Liver (tissue), 9 donors: ENCODE results near the gene CEP135. TPM values are rescaled to one million over a fixed set of nuclear protein-coding genes. Genes with fewer than 3 reads are reported as not detected.

Source experiments
- DNase-seq: peaks from one replicate; pipeline ENCODE4 v3.0.0-alpha.2; 2017; ENCODE audit warnings: low spot score
- H3K27ac ChIP-seq, 2 donors: one replicate each; pipeline ENCODE4 v1.7.0; 2013; ENCODE audit warnings: inconsistent platforms in 2 of 2, low read length in 2 of 2, control low read depth in 1 of 2, low read depth in 1 of 2, mild to moderate bottlenecking in 1 of 2
- H3K27me3 ChIP-seq, 4 donors: one replicate each; pipeline versions ENCODE4 v1.6.1 to v1.7.0; 2013; ENCODE audit warnings: low read length in 3 of 4, inconsistent platforms in 1 of 4, mild to moderate bottlenecking in 1 of 4, moderate library complexity in 1 of 4; ENCODE audit not compliant: control insufficient read depth in 4 of 4, insufficient read depth in 4 of 4
- H3K36me3 ChIP-seq, 4 donors: one replicate each; pipeline versions ENCODE4 v1.6.1 to v1.7.0; 2013; ENCODE audit warnings: low read length in 3 of 4, mild to moderate bottlenecking in 3 of 4, low read depth in 1 of 4, moderate library complexity in 1 of 4; ENCODE audit not compliant: control insufficient read depth in 4 of 4, insufficient read depth in 3 of 4
- H3K4me1 ChIP-seq, 4 donors: one replicate each; pipeline versions ENCODE4 v1.6.1 to v1.7.0; 2013; ENCODE audit warnings: low read length in 3 of 4, mild to moderate bottlenecking in 3 of 4, moderate library complexity in 1 of 4; ENCODE audit not compliant: control insufficient read depth in 4 of 4, insufficient read depth in 4 of 4
- H3K4me3 ChIP-seq, 3 donors: one replicate each; pipeline versions ENCODE4 v1.6.1 to v1.7.0; 2013; ENCODE audit warnings: low read length in 3 of 3, control low read depth in 1 of 3, low read depth in 1 of 3, mild to moderate bottlenecking in 1 of 3
- H3K9ac ChIP-seq, 2 donors: one replicate each; pipeline ENCODE4 v1.7.0; 2013; ENCODE audit warnings: low read length in 2 of 2, mild to moderate bottlenecking in 2 of 2, moderate library complexity in 2 of 2, control low read depth in 1 of 2, low read depth in 1 of 2
- H3K9me3 ChIP-seq, 4 donors: one replicate each; pipeline versions ENCODE4 v1.6.1 to v1.7.0; 2013; ENCODE audit warnings: low read length in 3 of 4; ENCODE audit not compliant: control insufficient read depth in 4 of 4
- CTCF ChIP-seq: fragments of 150-350 bp; IDR thresholded peaks from 2 replicates; pipeline ENCODE4 v1.5.1; 2017; ENCODE audit warnings: improper control_type of control experiment, low read depth, low read length; ENCODE audit not compliant: missing input control
- EGR1 ChIP-seq, 2 donors: IDR thresholded peaks; 2 replicates each; pipeline ENCODE4 v1.6.1; 2016 to 2018; ENCODE audit warnings: antibody characterized with exemption in 2 of 2, low read depth in 2 of 2
- FOXA1 ChIP-seq: IDR thresholded peaks from 2 replicates; pipeline ENCODE4 v1.6.1; 2016; ENCODE audit warnings: antibody characterized with exemption
- GABPA ChIP-seq, 2 donors: IDR thresholded peaks in 1 of 2; conservative IDR thresholded peaks in 1 of 2; 2 replicates each; pipeline ENCODE4 v1.6.1; 2016; ENCODE audit warnings: antibody characterized with exemption in 2 of 2, mild to moderate bottlenecking in 1 of 2, moderate library complexity in 1 of 2
- HNF4A ChIP-seq, 2 donors: conservative IDR thresholded peaks; 2 replicates each; pipeline ENCODE4 v1.6.1; 2016; ENCODE audit warnings: antibody characterized with exemption in 2 of 2, mild to moderate bottlenecking in 2 of 2
- JUND ChIP-seq, 2 donors: IDR thresholded peaks; 2 replicates each; pipeline ENCODE4 v1.6.1; 2016; ENCODE audit warnings: antibody characterized with exemption in 2 of 2
- NR2F2 ChIP-seq: IDR thresholded peaks from 2 replicates; pipeline ENCODE4 v1.6.1; 2016; ENCODE audit warnings: antibody characterized with exemption
- RAD21 ChIP-seq, 2 donors: IDR thresholded peaks; 2 replicates each; pipeline ENCODE4 v1.6.1; 2016; ENCODE audit warnings: antibody characterized with exemption in 2 of 2, mild to moderate bottlenecking in 2 of 2
- RXRA ChIP-seq, 2 donors: IDR thresholded peaks; 2 replicates each; pipeline ENCODE4 v1.6.1; 2017 to 2018; ENCODE audit warnings: antibody characterized with exemption in 2 of 2, mild to moderate bottlenecking in 1 of 2
- YY1 ChIP-seq: IDR thresholded peaks from 2 replicates; pipeline ENCODE4 v1.6.1; 2016; ENCODE audit warnings: antibody characterized with exemption, mild to moderate bottlenecking
- ZBTB33 ChIP-seq: IDR thresholded peaks from 2 replicates; pipeline ENCODE4 v1.6.1; 2016; ENCODE audit warnings: antibody characterized with exemption
- WGBS: extraction: QIAGEN DNeasy Blood & Tissue Kit; methylation state at CpG from one replicate; pipeline ENCODE4 v1.1.7; 2013; 5-methylcytosine and 5-hydroxymethylcytosine counted together
- polyA plus RNA-seq, 2 donors: library from polyadenylated mRNA; stranded (reverse) in 1 of 2; unstranded in 1 of 2; fragments of 200-250 nt in 1 of 2; fragments of >200 nt in 1 of 2; fragmentation: Nextera tagmentation in 1 of 2; extraction: Ambion mirVana in 1 of 2; gene quantifications; one replicate each; pipeline versions ENCODE4 v1.2.1 to v1.2.3, GENCODE V29; 2013 to 2015
- total RNA-seq, 2 donors: library from RNA; depleted of rRNA; stranded (reverse); fragments of >200 nt; gene quantifications; one replicate each; pipeline ENCODE4 v1.2.3, GENCODE V29; 2014
- TF ChIP-seq, protein P1 (sequence below): IDR thresholded peaks from 2 replicates; pipeline ENCODE4 v1.6.1; 2016; ENCODE audit warnings: antibody characterized with exemption
- TF ChIP-seq, protein P2 (sequence below): IDR thresholded peaks from 2 replicates; pipeline ENCODE4 v1.6.1; 2016; ENCODE audit warnings: antibody characterized with exemption, mild to moderate bottlenecking
- donor health status: healthy.
- donor health status: healthy.
- donor health status: healthy.
- donor health status: healthy.
- donor health status: healthy.

The CEP135 gene
- total and polyA plus RNA-seq, 4 donors: 0.47 to 9.8 (median 1.9) TPM

- TF ChIP-seq RXRA (IDR thresholded peaks at IDR 0.05): no peak
Observed at GRCh38 chr4:55973650-55974049, 24.9 kb downstream of the CEP135 start (continued).

- H3K27me3 ChIP-seq: no peaks in the 10 kb centered on the region
- TF ChIP-seq CTCF (no peak), JUND (IDR thresholded peaks at IDR 0.05) (no peak), GABPA (IDR thresholded peaks at IDR 0.05 in 1 of 2, conservative IDR thresholded peaks at IDR 0.05 in 1 of 2) (no peak), RXRA (IDR thresholded peaks at IDR 0.05) (no peak), HNF4A (conservative IDR thresholded peaks at IDR 0.05) (no peak), EGR1 (IDR thresholded peaks at IDR 0.05; ENCODE audit: low read depth in 2 of 2) (no peak), RAD21 (IDR thresholded peaks at IDR 0.05) (no peak), FOXA1 (no peak)
- TF ChIP-seq, protein P1, sequence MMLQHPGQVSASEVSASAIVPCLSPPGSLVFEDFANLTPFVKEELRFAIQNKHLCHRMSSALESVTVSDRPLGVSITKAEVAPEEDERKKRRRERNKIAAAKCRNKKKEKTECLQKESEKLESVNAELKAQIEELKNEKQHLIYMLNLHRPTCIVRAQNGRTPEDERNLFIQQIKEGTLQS: no peak
Observed at GRCh38 chr4:55977811-55978210, 29.1 kb downstream of the CEP135 start.

DNA sequence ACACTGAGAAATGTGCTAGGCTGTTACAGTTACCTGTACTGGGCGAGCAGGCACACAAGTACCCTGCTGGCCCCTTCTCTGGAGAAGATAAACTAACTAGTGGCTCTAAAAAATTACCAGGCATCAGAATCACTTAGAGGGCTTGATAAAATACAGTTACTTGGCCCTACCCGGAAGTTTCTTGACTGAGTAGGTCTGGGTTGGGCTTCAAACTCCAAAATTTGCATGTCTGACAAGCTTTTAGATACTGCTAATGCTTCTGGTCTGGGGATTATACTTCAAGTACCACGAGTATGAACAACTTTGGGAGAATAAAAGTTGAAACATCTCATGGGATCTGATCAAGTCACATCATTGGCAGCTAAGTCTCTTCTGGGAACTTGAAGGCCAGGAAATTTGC, 30.8 kb downstream of the CEP135 start:
- no peaks in the 10 kb centered on the region for H3K9me3 ChIP-seq
- no peak for DNase-seq
- no peak overlapping the region for H3K27ac ChIP-seq
- no peaks in the 10 kb centered on the region for H3K27me3 ChIP-seq
- no peak overlapping the region for H3K4me3 ChIP-seq
- no peaks in the 10 kb centered on the region for H3K4me1 ChIP-seq
- H3K36me3 ChIP-seq: peaks cover 0 to 3% (median 0%) of the 10 kb centered on the region in 4 donors
- TF ChIP-seq EGR1 (IDR thresholded peaks at IDR 0.05; ENCODE audit: low read depth in 2 of 2) (no peak), FOXA1 (no peak), HNF4A (conservative IDR thresholded peaks at IDR 0.05) (no peak)
- 94% methylated on average over 3 of the region's 3 CpGs for WGBS
- no peak overlapping the region for H3K9ac ChIP-seq

More at GRCh38 chr4:55977811-55978210, 29.1 kb downstream of the CEP135 start:
- no peak for DNase-seq
- H3K27ac ChIP-seq: no peak overlapping the region
- H3K4me3 ChIP-seq: no peak overlapping the region
- WGBS: 98% methylated on average over 4 of the region's 4 CpGs
- peaks cover 0 to 3% (median 1%) of the 10 kb centered on the region in 4 donors for H3K36me3 ChIP-seq
- H3K9ac ChIP-seq: no peak overlapping the region
- H3K9me3 ChIP-seq: no peaks in the 10 kb centered on the region
- no peaks in the 10 kb centered on the region for H3K4me1 ChIP-seq

- Histone ChIP-seq H3K9me3 (no peaks in the 10 kb centered on the region), H3K9ac (no peak overlapping the region), H3K4me1 (no peaks in the 10 kb centered on the region), H3K4me3 (no peak overlapping the region), H3K27me3 (no peaks in the 10 kb centered on the region), H3K36me3 (peaks cover 0 to 3% (median 0%) of the 10 kb centered on the region in 4 donors), H3K27ac (no peak overlapping the region)
- DNase-seq: no peak
- WGBS: 90% methylated on average over 3 of the region's 3 CpGs
- TF ChIP-seq ZBTB33: no peak
- TF ChIP-seq, protein P2, sequence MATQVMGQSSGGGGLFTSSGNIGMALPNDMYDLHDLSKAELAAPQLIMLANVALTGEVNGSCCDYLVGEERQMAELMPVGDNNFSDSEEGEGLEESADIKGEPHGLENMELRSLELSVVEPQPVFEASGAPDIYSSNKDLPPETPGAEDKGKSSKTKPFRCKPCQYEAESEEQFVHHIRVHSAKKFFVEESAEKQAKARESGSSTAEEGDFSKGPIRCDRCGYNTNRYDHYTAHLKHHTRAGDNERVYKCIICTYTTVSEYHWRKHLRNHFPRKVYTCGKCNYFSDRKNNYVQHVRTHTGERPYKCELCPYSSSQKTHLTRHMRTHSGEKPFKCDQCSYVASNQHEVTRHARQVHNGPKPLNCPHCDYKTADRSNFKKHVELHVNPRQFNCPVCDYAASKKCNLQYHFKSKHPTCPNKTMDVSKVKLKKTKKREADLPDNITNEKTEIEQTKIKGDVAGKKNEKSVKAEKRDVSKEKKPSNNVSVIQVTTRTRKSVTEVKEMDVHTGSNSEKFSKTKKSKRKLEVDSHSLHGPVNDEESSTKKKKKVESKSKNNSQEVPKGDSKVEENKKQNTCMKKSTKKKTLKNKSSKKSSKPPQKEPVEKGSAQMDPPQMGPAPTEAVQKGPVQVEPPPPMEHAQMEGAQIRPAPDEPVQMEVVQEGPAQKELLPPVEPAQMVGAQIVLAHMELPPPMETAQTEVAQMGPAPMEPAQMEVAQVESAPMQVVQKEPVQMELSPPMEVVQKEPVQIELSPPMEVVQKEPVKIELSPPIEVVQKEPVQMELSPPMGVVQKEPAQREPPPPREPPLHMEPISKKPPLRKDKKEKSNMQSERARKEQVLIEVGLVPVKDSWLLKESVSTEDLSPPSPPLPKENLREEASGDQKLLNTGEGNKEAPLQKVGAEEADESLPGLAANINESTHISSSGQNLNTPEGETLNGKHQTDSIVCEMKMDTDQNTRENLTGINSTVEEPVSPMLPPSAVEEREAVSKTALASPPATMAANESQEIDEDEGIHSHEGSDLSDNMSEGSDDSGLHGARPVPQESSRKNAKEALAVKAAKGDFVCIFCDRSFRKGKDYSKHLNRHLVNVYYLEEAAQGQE: no peak
- no peak for TF ChIP-seq JUND (IDR thresholded peaks at IDR 0.05)
- no peak for TF ChIP-seq GABPA (IDR thresholded peaks at IDR 0.05 in 1 of 2, conservative IDR thresholded peaks at IDR 0.05 in 1 of 2)
- no peak for TF ChIP-seq HNF4A (conservative IDR thresholded peaks at IDR 0.05)
- TF ChIP-seq NR2F2: no peak
- no peak for TF ChIP-seq YY1
Observed at GRCh38 chr4:55980725-55981124, 32.0 kb downstream of the CEP135 start.
